Tongue (tissue), 2 donors: ENCODE results near the gene RAB37. TPM values are rescaled to one million over a fixed set of nuclear protein-coding genes. Genes with fewer than 3 reads are reported as not detected.
A peak's percentile ranks its signal among the peaks of the same experiment; 100 is the strongest.

Source experiments
- DNase-seq: peaks from one replicate; pipeline ENCODE4 v3.0.0-alpha.2; 2015
- total RNA-seq: library from RNA; depleted of rRNA; stranded (reverse); fragments of >200 nt; gene quantifications from one replicate; pipeline ENCODE4 v1.2.3, GENCODE V29; 2014

The RAB37 gene
- total RNA-seq, 1 donor from 2014 or later = 1.9 TPM

GRCh38 chr17:74778960-74779359, 41.9 kb downstream of the RAB37 start:
- DNase-seq = no peak

DNA sequence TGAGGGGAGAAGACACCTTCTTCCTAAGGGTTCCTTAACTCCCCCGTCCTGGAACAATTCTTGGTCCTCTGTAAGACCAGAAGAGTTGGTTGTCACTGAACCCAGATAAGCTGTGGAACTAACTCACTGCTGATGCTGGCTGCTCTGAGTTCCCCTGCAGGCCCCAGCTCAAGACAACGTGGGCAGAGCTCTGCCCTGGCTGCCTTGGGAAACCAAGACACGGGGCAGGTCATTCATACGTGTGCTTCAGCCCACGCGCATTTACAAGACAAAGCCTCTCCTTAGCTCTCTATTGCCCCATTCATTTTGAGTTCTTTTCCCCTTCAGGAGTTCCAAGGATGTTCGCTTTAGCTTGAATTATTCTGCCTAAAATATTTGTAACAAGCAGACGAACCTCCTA, 42.4 kb downstream of the RAB37 start:
- no peak for DNase-seq

DNA sequence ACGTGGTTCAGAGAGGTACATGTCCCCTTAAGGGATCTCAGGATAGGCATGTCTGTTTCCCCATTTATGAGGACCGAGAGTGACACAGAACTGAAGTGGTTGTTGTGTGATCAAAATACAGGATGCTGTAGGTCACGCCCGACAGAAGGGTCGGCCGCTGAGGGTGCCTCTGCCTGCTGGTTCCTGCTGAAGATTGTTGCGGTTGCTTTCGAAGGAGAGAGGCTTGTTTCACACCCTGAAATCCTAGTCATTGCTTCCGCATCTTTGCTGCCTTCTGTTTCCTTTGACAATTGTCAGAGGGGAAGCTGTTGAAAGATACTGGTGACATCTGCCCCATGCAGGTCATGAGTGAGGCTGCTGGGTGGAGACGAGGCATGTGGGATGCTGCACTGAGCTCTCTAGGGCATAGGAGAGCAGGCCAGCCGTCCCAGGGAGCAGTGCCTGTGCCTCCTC, 42.9 kb downstream of the RAB37 start:
- peak; percentile 24 for DNase-seq

GRCh38 chr17:74780443-74781238, 43.6 kb downstream of the RAB37 start:
- DNase-seq = no peak

DNA sequence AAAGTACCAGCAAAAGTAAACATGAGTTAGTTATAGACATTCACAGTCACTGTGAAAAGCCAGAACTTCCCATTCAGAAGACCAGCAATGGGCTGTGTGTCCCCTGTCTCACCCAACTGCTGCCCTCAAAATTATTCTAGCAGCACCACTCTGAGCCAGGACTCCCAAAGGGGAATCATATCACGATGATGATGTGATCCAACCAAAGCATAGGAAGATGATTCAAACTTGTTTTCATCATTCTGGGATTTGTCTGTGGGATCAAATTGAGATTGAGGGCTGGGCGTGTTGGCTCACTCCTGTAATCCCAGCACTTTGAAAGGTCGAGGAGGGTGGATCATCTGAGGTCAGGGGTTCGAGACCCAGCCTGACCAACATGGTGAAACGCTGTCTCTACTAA, 45.5 kb downstream of the RAB37 start:
- DNase-seq = no peak

- DNase-seq = no peak
These were observed 47.2 kb downstream of the RAB37 start for GRCh38 chr17:74784125-74784810.

GRCh38 chr17:74785096-74785980, 48.3 kb downstream of the RAB37 start:
- no peak for DNase-seq

GRCh38 chr17:74785981-74786360, 48.9 kb downstream of the RAB37 start:
- DNase-seq = peak; percentile 44

DNA sequence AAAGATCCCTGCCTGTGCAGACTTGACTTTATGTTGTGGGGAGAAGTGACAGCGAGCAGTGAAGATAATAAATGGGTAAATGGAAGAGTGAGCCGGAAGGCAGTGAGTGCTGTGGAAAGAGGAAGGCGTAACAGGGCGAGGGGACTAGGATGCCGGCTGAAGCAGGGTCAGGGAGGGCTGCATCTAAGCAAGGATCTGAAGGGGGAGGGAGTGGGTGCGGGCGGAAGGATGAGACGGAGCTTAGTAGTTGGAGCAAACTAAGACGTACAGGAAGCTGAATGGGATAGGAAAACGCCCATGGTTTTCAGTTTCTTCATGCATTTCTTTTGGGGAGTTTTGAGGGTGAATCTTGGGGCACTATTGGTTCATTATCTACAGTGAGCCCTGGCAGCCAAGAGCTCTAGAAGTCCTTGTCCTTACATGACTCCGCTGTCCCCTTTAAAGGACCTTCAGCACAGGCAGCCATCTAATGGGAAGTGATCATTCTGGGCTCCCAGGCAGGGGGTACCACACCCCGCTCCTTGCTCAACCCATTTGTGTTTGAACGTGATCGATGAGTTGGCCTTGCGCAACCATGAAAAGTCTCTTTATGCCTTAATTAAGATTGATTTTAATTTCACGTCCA, 49.5 kb downstream of the RAB37 start:
- peak; percentile 26 for DNase-seq

DNA sequence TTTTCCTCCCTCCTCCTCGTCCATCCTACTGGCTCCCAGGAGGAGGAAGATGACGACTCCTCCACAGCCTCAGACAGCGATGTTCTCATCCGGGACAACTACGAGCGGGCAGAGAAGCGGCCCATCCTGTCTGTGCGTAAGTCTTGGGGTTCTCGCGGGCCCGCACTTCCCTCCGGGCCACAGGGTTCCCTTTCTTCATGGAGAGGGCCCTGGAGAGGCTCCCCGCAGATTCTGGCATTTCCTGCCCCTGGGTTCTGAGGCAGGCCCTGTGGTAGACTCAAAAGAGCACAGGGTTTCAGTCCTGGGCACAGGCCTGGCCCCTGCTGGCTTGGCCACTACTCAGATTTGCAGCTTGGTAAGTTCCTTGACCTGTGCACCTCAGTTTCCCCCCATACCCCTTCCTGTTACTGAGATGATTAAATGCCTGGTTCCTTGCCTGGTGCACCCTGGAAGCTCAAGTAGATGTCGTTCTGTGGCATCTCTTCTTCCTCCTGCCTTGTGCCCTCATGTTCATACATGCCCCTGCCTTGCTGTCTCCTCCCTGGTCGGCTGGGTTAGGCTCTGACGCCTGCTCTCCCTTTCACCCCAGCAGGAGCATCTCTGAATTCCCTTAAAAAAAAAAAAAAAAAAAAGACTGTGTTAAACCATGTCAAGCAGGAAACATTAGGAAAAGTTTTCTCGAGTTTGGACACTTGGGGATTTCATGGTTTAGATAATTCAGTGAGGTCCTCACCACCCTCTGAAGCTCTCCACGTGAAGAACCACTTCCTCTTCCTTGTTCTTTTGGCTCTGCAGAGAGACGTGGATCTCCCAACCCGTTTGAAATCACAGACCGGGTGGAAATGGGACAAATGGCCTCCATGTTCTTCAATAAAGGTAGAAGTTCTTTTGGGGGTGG, 53.4 kb downstream of the RAB37 start:
- DNase-seq = no peak

- no peak for DNase-seq
These were observed 55.6 kb downstream of the RAB37 start for GRCh38 chr17:74792586-74793105.

DNA sequence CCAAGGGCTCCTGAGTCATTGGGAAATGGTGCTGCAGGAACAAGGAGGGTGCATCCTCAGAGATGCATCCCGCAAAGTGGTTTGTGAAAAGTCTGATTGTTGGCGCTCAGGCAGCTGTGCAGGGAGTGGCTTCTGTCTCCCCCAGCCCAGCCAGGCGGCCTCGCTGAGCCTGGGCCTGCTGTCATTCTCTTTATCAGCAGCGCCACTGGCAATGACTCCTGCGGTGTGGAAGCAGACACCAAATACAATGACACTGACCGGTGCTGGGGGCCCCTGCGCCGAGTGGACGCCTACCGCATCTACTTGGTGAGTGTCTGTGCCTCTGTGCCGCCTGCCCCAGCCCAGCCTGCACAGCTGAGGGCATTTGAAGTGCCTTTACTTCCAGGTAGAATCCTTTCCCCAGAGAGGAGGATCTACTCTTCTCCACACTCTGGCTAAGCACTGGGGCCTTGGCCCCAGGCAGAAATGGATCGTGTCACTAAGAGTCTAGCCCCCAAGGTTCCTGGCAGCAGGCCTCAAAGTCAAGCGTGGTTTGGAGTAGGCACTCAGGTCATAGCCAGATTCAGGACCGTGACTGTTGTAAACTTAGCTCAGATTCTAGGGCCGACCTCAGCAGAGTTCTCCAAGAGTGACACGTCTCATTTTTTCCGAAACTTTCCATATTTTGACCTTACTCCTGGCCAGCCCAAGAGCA, 58.4 kb downstream of the RAB37 start:
- no peak for DNase-seq

GRCh38 chr17:74796211-74796610, 59.2 kb downstream of the RAB37 start:
- no peak for DNase-seq

DNA sequence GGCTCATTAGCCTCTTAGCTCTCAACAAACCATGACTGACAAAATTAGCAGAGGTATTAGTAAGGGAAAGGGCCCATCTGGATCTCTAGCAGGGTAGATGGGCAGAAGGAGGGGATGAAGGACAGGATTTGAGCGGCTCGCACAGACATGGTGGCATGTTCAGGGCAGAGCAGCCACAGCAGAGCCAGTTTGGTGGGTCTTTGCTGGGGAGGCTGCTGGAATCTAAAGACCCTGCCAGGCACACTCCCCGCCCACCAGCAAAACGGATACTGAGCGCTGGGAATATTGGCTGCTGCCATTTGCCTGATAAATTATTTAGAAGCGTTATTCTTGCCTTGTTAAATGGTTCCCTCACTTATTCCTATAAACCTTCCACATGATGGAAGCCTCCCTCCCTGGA, 59.8 kb downstream of the RAB37 start:
- DNase-seq = no peak

Other genes starting within 250 kb of the RAB37 start
- 0.31 TPM for gene CD300LB, start 205.8 kb upstream of the RAB37 start, total RNA-seq
- not detected for gene CD300C, start 191.1 kb upstream of the RAB37 start, total RNA-seq
- gene CD300H, start 169.7 kb upstream of the RAB37 start, total RNA-seq = not detected
- gene CD300LD, start 145.0 kb upstream of the RAB37 start, total RNA-seq = not detected
- not detected for gene CD300E, start 113.5 kb upstream of the RAB37 start, total RNA-seq
- 3.3 TPM for gene CD300LF, start 24.3 kb upstream of the RAB37 start, total RNA-seq
- 50.5 TPM for gene NHERF1, start 11.4 kb downstream of the RAB37 start, total RNA-seq
- gene NAT9, start 39.1 kb downstream of the RAB37 start, total RNA-seq = 30.2 TPM
- 1.6 TPM for gene GRIN2C, start 122.6 kb downstream of the RAB37 start, total RNA-seq
- 4.3 TPM for gene FDXR, start 135.7 kb downstream of the RAB37 start, total RNA-seq
- 0.51 TPM for gene FADS6, start 156.4 kb downstream of the RAB37 start, total RNA-seq
- 2.9 TPM for gene USH1G, start 186.0 kb downstream of the RAB37 start, total RNA-seq
- not detected for gene OTOP2, start 187.0 kb downstream of the RAB37 start, total RNA-seq
- 1.4 TPM for gene OTOP3, start 198.6 kb downstream of the RAB37 start, total RNA-seq
- 12.3 TPM for gene HID1, start 235.5 kb downstream of the RAB37 start, total RNA-seq